GM19397 (cell line): ENCODE data around the gene PLXNB3.
"Not testable (repeated sequence)": the region's sequence is repeated elsewhere in the genome, so short reads cannot be mapped to it uniquely, and the experiment has no call there.

ENCODE experiments used
- ATAC-seq: cut with Tn5 transposase; IDR thresholded peaks from one replicate; pipeline ENCODE4 v1.9.1; 2021; ENCODE audit warnings: mild to moderate bottlenecking, moderate library complexity; ENCODE audit not compliant: unreplicated experiment

Gene PLXNB3

DNA sequence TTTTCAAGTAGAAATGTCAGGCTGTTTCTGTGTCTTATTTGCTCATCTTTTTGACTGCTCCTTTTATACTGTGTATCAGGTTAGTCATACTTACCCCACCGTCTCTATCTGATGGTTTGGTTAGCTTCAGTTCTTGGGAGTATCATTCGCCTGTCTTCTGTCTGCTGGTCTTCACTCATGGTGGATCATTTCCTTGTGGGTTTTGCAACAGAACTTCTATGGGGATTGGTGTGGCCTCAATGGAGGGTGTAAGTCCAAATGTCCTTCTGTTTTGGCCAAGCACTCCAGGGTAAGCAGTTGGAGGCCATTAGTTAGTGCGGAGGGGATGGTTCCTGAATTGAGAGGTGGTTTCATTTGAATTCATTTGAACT lies 32.2 kb upstream of the PLXNB3 start:
- ATAC-seq: no peak

DNA sequence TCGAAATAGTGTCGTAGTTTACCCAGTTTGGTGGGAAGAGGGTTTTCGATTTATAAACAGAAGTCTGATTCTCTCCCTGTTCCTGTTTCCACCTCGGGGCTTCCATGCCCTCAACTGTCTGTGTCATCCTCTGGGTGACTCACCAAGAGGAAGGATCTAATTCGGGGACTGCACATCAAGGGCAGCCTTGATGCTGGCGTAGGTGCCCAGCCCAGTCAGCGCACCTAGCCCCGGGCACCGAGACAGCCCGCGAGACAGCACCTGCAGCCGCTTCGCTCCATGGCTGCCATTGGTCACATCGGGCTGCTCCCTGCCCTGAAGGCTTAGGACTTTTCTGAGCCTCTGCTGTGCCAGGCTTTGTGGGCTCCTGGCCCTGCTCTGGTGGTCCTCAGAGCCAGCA lies 31.6 kb upstream of the PLXNB3 start:
- no peak for ATAC-seq

DNA sequence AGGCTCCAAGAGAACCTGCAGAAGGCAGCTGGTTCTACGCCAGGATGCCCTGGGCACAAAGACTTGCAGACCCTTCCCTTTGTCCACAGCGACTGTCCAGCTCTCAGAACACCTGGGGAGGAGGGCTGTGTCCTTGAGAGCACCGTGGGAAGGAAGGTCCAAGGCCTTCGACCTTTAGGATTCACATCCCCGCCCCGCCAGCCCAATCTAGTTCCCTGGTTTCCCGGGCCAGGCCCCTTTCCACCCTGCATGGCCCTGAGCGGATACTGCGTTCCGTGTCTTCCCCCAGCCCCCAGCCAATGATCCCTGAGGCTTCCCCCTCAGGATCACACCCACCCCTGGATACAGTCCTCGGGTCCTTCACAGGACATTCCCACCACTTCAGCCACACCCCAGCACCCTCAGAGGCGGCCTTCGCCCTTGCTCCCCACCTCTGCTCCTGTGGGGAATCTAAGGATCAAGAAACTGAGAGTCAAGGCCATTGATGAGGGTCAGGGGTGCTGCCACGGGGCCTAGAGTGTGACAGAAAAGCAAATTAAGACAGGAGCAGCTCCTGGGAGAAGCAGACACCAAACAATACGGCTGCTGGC lies 30.3 kb upstream of the PLXNB3 start:
- no peak for ATAC-seq

DNA sequence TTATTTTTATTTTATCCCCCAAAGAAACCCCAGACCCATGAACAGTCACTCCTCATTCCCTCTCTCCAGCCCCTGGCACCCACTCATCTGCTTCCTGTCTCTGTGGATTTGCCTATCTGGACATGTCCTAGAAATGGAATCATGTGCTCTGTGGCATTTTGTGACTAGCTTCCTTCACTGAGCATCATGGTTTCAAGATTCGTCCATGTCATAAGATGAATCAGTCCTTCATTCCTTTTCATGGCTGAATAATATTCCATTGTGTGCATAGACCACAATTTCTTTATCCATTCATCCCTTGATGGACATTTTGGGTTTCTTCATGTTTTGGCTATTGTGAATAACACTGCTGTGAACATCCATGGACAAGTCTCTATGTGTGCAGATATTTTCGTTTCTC lies 29.2 kb upstream of the PLXNB3 start:
- ATAC-seq: no peak

DNA sequence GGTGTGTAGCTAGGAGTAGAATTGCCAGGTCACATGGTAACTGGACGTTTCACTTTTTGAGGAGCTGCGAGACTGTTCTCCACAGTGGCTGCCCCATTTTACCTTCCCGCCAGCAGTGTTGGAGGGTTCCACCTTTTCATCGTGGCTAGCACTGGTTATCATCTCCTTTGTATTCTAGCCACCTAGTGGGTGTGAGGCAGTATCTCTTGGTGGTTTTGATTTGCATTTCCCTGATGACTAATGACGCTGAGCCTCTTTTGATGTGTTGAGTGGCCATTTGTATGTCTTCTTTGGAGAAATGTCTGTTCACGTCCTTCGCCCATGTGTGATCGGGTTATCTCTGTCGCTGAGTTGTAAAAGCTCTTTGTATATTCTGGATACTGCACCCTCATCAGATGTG lies 28.8 kb upstream of the PLXNB3 start:
- no peak for ATAC-seq

DNA sequence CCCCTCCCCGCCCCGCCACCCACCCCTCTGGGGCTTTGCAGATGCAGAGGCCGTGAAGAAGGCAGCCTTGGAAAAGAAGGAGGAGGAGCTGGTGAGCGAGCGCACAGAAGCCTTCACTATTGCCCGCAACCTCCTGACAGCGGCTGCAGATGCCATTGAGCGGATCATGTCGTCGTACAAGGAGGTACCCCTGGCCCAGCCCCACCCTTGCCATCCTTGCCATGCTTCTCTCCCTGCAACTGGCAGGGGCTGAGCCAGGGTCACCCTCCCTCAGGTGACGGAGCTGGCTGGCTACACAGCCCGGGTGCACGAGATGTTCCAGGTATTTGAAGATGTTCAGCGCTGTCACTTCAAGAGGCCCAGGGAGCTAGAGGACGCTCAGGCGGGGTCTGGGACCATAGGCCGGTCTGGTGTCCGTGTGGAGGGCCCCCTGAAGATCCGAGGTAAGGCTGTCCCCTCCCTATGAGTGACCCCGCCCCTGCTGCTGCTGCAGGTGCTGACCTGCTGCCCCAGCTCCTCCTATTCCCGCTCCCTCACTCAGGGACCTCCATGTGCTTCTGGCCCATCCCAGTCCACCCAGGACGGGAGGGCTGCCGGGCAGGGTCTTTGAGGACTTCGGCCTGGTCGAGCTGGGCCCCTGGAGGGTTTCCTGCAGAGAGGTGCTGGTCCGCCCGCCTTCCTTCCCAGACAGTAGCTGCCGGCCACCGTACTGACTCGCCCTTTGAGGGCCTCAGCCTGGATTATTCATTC lies 27.8 kb upstream of the PLXNB3 start:
- ATAC-seq: no peak

DNA sequence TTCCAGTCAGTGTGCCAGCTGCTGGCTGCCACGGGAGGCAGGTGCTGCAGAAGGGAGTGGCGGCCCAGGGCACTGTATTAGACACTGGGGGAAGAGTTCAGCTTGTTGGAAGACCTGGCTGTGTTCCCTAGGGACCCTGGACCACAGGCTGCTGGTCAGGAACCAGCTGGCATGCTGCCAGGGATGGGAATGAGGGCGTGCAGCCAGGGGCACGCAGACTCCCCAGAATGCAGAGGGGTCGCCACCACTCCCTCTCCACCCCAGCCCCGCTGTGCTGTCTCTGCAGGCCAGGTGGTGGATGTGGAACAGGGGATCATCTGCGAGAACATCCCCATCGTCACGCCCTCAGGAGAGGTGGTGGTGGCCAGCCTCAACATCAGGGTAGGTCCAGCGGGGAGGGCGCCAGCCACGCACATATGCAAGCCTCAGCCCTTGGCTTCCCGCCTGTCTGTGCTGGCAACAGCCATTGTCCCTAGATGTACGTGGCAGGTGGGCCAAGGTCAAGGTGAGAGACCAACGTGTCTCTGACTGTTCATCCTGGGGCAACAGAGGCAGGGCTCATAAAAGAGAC lies 27.1 kb upstream of the PLXNB3 start:
- no peak for ATAC-seq

DNA sequence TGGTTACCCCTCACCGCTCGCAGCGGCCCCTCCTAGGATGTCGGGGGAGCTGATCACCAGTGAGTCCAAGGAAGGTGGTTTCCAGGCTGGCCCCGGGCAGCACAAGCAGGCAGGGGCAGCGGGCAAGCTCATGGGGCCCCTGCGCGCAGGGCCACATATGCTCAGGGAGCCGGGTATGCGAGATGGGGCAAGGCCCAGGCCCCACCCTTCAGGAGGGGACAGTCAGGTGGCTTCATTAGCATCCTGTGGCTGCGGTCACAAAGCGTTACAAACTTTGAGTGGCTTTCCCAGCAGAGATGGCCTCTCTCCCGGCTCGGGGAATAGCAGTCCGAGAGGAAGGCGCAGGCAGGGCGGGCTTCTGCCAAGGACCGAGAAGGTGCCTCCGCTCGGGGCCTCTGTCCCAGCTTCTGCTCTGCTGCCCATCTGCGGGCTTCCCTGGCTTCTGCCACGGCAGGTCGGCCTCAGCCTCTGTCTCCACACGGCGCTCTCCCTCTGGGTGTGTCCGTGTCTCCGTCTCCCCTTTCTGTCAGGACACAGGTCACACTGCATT lies 25.9 kb upstream of the PLXNB3 start:
- ATAC-seq: no peak

DNA sequence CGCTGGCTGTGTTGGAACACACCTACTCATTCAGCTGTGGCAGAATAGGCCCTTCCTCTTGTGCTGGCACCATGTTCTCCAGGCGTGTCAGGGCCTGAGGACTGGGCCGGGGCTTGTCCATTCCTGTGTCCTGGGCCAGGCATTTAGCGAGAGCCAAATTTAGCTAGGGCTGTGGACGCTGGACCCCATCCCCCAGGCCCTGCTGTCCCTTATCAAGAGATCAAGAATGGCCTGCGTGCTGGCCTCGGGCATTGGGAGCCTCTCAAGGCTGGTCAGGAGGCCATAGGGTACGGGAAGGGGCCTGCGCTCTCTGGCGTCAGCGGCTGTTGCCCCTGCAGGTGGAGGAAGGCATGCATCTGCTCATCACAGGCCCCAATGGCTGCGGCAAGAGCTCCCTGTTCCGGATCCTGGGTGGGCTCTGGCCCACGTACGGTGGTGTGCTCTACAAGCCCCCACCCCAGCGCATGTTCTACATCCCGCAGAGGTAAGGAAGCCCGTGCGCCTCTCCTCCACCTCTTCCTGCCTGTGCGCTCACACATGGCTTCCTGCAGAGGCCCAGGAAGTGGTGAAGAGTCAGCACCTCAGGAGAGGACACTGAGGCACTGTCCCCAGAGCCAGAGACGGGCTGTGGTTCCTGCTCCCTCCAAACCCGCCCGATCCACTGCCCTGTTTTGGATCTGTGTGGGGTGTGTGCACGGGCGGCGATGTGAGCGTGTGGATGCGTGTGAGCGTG lies 24.1 kb upstream of the PLXNB3 start:
- no peak for ATAC-seq

DNA sequence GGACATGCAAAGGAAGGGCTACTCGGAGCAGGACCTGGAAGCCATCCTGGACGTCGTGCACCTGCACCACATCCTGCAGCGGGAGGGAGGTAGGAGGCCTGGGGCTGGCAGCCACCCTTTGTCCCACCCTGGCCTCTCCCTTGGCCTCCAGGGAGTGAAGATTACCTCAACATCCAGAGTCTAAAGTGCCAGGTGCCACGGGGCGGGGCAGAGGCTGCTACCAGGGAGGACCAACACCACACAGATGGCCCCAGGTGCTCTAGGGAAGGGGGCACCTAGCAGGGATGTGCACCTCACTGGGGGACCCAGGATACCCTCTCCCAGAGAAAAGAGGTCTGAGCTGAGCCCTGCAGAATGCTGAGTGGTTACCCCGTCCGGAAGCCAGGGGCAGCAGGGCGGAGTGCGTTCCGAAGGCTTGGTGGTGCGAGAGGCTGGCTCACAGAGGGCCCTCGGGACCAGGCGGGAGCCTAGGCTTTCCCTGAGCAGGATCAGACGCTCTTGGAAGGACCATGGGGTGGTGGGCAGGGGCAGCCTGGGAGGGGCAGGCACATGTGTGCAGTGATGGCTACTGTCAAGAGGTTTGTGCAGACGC lies 23.3 kb upstream of the PLXNB3 start:
- ATAC-seq: no peak

DNA sequence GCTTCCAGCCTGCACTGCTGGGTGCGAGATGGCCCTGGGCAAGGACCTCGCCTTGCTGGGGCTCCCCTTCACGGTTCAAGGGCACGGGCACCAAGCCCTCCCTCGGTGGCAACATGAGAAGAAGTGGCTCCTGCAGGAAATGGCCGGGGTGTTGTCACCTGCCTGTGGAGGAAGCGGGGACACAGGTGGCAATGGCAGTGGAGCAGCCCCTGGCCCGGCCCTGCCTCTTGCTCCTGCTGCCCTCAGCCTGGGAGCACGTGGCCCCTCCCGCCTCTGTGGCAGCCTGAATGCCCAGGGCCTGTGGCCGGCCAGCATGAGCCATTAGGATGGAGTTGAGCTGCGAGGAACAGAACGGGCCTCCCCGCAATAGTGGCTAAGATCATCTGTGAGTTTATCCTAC lies 22.6 kb upstream of the PLXNB3 start:
- ATAC-seq: no peak

DNA sequence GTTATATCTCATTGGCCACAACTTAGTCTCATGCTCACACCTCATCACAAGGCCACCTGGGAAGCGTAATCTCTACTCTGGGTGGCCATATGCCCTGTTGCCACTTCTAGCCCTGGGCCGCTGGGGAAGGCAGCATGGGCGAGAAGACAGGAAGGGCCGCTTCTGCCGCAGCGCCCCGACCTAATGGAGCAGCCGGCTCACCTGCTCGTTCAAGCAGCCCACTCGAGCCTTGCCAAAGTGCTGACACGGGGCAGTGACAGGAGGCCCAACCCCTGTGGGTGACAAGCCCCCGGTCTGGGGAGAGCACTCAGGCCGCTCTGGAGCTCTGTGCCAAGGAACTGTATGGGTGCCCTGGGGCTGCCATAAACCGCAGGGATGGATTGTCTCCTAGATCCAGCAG lies 21.9 kb upstream of the PLXNB3 start:
- ATAC-seq: not testable (repeated sequence)

DNA sequence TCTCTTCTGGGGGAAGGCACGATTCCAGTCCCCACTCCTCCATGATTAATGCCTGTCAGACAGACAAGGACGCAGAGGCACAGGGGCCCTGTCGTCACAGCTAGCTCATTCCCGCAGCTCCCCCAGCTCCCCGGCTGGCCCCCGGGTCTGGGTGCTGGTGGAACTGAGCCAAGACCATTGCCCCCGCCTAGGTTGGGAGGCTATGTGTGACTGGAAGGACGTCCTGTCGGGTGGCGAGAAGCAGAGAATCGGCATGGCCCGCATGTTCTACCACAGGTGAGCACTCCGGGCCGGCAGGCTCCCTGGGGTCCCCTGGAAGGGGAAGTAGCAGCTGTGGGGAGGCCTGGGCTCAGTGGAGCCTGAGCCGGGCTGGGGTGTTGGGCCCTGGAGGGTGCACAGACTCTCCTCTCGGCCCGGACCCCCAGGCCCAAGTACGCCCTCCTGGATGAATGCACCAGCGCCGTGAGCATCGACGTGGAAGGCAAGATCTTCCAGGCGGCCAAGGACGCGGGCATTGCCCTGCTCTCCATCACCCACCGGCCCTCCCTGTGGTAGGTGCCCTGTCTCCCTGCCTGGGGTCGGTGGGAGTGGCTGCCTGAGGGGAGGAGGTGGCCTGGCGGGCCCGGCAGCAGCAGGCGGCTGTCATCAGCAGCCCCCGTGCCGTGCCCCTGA lies 21.1 kb upstream of the PLXNB3 start:
- ATAC-seq: not testable (repeated sequence)

DNA sequence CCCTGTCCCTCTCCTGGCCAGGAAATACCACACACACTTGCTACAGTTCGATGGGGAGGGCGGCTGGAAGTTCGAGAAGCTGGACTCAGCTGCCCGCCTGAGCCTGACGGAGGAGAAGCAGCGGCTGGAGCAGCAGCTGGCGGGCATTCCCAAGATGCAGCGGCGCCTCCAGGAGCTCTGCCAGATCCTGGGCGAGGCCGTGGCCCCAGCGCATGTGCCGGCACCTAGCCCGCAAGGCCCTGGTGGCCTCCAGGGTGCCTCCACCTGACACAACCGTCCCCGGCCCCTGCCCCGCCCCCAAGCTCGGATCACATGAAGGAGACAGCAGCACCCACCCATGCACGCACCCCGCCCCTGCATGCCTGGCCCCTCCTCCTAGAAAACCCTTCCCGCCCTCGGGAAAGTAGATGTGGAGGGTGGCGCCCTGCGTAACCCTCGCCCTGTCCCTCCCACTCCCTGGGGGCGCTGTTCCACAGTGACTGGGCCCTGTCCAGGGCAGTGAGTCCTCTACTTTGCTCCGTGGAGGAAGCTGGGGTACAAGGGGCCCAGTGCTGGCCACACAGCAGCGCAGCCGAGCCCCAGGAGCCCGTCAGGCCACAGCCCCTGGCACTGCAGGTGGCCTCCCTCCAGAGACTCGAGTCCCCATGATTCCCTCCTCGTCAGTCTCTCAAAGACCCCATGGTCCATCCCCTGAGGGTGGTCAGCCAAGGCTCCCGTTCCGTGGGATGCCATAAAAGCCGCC lies 20.4 kb upstream of the PLXNB3 start:
- not testable (repeated sequence) for ATAC-seq

DNA sequence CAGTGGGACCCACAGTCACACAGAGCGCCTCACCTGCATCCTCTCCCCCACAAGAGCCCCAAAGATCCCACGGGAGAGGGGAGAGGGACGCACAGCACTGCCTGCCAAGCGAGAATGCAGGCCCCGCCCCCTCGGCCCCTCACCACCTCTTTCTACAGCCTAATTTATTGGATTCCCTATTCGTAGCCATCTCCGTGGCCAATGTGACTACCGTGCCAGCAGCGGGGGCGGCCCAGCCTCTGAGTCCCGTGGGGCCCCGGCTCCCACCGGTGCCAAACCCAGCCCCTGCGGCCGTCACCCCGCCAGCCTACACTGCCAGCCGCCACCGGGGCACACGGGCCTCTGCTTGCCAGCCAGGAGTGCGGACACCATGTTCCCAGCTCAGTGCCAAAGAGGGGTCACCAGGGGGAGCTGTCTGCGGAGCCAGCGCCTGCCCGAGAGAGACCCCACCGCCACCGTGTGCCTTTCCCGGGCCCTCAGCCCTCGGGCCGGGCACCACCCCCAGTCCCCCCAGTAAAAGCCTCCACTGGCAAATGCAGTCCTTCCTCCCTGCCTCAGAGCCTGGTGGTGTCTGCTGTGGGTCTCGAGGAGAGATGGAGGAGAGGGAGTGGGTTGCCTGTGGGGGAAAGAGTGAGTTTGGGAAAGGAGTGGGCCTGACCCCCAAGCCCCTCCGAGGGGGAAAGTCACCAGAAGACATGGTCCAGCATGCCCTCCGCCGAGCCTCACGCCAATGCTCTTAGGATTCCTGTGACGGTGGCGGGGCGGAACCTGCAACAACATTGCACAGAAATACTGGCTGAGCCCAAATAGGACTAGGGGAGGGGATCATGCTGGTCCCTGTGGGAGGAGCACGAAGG lies 19.6 kb upstream of the PLXNB3 start:
- no peak for ATAC-seq

DNA sequence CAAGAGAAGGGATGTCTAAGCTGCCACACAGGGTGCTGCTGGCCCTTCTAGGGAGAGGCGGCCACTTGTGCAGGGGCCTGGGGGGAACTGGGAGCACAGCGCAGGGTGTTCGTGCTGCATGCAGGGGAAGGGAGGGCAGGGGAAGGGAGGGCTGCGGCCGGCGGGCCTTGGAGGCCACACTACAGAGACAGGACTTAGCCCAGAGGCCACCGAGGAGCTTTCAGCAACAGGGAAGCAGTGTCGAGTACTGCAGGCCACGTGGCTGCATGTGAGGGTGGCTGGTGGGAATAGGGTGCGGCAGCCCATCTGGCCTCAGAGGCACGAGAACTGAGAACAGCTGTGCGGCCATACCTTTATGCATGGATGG lies 19.0 kb upstream of the PLXNB3 start:
- not testable (repeated sequence) for ATAC-seq

DNA sequence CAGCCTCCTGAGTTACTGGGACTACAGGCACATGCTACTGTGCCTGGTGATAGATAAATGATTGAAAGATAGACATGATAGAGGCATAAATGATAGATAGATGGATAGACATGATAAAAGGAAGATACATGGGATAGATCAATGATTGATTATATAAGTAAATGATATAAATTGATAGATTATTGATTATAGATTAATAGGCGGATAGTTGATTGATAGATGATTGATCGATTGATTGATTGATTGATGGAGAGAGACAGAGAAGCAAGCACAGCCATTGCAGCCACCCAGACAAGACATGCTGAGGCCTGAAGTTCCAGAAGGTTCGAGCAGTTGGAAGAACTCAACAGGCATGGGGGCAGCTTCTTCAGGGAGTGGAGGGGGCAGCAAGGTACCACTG lies 17.7 kb upstream of the PLXNB3 start:
- no peak for ATAC-seq

DNA sequence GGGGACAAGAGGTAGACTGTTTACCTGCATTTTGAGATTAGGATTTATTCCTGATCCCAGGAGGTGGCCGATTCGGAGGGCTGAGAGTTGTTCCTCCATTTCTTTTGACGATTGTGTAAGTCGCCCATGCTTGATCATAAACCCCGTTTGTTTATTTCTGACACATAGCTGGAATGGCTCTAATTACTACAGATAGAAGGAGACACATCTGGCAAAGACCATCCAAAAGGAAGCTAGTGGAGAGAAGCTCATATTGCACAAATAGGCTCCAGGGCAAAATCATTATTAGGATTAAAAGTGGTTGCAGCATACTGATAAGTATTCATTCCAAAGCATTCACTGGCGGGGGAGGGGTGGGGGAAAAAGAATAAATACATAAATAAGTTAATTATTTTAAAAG lies 17.1 kb upstream of the PLXNB3 start:
- not testable (repeated sequence) for ATAC-seq

DNA sequence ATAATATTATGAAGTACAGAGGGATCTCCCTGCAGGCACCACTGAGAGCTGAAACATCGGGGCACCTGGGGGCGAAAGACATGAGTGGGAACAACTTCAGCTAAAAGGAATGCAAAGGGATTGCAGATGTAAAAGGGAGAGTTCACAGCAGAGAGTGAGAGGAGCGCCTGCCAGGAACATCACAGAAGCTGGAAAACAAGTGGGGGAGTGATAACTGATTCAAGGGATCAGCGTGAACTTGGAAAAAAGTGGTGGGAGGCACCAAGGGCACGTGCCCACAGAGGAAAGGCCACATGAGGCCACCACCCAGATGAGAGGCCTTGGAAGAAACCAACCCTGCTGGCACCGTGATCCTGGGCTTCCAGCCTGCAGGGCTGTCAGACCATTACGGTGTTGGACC lies 15.0 kb upstream of the PLXNB3 start:
- not testable (repeated sequence) for ATAC-seq
